Activated CD8-positive, alpha-beta memory T cell treated with anti-CD3 and anti-CD28 coated beads, Interleukin-2, amount 10 ng/mL, durations not matched to agents 7 days and 5 days (primary cell): Measurements from ENCODE around the gene STK11. TPM values are rescaled to one million over a fixed set of nuclear protein-coding genes. Genes with fewer than 3 reads are reported as not detected.

ENCODE experiments used
- ATAC-seq: fragments of 150-1000 bp; cut with Tn5 transposase; one replicate; pipeline ENCODE4 v1.10.0; 2021; ENCODE audit warnings: moderate library complexity
- CTCF ChIA-PET: fragments of 350-600 bp; sonication (Branson Sonifier 250); formaldehyde crosslinking; loops from one replicate; lab custom pipeline; 2021; ENCODE audit warnings: antibody characterized with exemption; lab: Charles Lee
- DNase-seq: peaks from one replicate; pipeline ENCODE4 v3.0.0-alpha.2; 2020
- H3K27ac Mint-ChIP-seq: one replicate; pipeline ENCODE4 v1.8.0; 2021; ENCODE audit warnings: mild to moderate bottlenecking, mixed read lengths
- H3K27me3 Mint-ChIP-seq: one replicate; pipeline ENCODE4 v1.8.0; 2021; ENCODE audit warnings: mixed read lengths
- H3K36me3 Mint-ChIP-seq: one replicate; pipeline ENCODE4 v1.8.0; 2021; ENCODE audit warnings: mild to moderate bottlenecking, mixed read lengths
- H3K4me1 Mint-ChIP-seq: one replicate; pipeline ENCODE4 v1.8.0; 2021; ENCODE audit warnings: mixed read lengths
- H3K4me3 Mint-ChIP-seq: one replicate; pipeline ENCODE4 v1.8.0; 2021; ENCODE audit warnings: mild to moderate bottlenecking, moderate library complexity, mixed read lengths
- H3K9me3 Mint-ChIP-seq: one replicate; pipeline ENCODE4 v1.8.0; 2022; ENCODE audit warnings: low read depth, mixed read lengths
- total RNA-seq, 2 experiments: library from RNA; stranded (reverse); gene quantifications; one replicate each; pipeline ENCODE4 v1.2.3, GENCODE V29; 2021

Gene STK11
- total RNA-seq, 2 experiments from 2014 or later: 76.7 to 80.5 TPM

DNA sequence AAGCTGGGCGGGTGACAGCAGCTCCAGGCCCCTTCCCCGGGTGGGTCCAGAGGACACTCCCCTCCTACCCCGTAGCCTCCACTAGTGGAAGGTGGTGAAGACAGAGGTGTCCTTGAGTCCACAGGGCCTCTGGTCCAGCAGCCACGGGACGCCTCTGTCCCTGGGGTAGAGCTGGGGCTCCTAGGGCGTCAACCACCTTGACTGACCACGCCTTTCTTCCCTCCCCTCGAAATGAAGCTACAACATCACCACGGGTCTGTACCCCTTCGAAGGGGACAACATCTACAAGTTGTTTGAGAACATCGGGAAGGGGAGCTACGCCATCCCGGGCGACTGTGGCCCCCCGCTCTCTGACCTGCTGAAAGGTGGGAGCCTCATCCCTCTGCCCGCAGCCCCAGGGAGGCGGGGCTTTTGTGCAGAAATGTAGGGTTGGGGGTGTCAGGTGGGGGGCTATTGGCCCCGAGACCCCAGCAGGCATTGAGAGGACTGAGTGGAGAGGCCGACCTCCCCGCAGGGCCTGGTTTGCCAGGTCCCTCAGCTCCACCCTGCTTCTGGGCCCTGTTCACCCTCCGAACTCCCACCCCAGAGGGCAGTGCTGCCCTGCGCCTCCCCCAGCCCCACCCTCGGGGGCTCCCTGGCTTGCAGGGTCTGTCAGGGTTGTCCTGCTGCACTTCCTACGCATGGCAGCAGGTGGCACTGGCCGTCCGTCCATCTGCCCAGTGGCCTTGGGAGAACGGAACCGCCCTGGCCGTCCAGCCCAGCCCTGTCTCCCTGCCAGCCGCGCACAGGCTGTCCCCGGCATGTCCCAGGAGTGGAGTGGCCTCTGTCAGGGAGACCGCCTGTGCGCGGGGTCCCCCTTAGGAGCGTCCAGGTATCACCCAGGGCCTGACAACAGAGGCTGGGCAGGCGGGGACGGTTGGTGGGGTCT lies 15.7 kb downstream of the STK11 start:
- Mint-ChIP-seq H3K27me3 (no peaks in the 10 kb centered on the region), H3K9me3 (no peaks in the 10 kb centered on the region)

DNA sequence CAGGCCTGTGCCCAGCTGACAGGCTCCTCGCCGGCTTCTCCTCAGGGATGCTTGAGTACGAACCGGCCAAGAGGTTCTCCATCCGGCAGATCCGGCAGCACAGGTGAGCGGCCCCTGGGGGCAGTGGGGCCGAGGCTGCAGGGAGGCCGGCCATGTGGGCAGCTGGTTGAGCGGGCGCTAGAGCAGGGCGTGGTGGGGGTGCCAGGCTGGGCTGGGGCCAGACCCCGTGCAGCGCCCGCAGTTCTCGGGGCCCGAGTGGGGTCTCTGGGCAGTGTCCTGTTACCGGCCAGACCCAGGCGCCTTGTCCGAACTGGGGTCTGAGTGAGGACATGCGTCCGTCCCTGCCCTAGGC lies 16.3 kb downstream of the STK11 start:
- no peak overlapping the region for H3K4me3 Mint-ChIP-seq
- H3K27me3 Mint-ChIP-seq: no peaks in the 10 kb centered on the region
- CTCF ChIA-PET: interaction anchor here (0.8 to 2.6 kb wide), 3 partner anchors 8 to 35 kb away, joined by 3 to 8 read pairs (median 5); no protein-coding TSS in a partner anchor

More for the DNA sequence above, 15.7 kb downstream of the STK11 start:
- DNase-seq: no peak
- peaks cover 1% of the 10 kb centered on the region for H3K4me1 Mint-ChIP-seq
- H3K36me3 Mint-ChIP-seq: no peaks in the 10 kb centered on the region
- no peak for ATAC-seq
- H3K4me3 Mint-ChIP-seq: no peak overlapping the region
- CTCF ChIA-PET: interaction anchor here (0.8 to 1.8 kb wide), 3 partner anchors 7 to 34 kb away, joined by 3 to 5 read pairs (median 3); no protein-coding TSS in a partner anchor
- no peak overlapping the region for H3K27ac Mint-ChIP-seq

DNA sequence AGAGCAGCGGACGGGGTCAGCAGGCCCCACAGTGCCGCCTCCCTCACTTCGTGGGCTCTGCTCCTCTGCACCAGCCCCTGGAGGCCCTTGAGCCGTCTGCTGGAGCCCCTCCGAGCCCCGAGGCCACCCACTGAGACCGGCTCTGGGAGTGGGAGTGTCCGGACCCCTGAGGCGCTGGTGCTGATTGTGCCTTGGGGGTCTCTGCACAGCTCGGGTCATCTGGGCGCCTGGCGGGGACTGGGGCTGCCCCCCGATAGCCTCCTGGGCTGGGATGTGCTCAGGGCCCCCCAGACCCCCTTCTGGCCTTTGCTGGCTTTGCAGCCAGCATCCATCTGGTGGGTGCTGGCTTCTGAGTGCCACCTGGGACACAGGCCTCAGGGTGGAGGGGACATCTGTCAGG lies 16.8 kb downstream of the STK11 start:
- no peaks in the 10 kb centered on the region for H3K36me3 Mint-ChIP-seq
- no peaks in the 10 kb centered on the region for H3K4me1 Mint-ChIP-seq
- no peaks in the 10 kb centered on the region for H3K27me3 Mint-ChIP-seq
- DNase-seq (no peak), ATAC-seq (no peak)
- no peak overlapping the region for H3K27ac Mint-ChIP-seq
- no peaks in the 10 kb centered on the region for H3K9me3 Mint-ChIP-seq
- CTCF ChIA-PET: interaction anchor here (0.8 to 2.6 kb wide), 7 partner anchors 8 to 119 kb away, joined by 3 to 8 read pairs (median 4); partner anchors contain the start of gene ATP5F1D
- H3K4me3 Mint-ChIP-seq: no peak overlapping the region

More for the DNA sequence above, 16.3 kb downstream of the STK11 start:
- H3K4me1 Mint-ChIP-seq: peaks cover 1% of the 10 kb centered on the region
- H3K36me3 Mint-ChIP-seq: no peaks in the 10 kb centered on the region
- no peaks in the 10 kb centered on the region for H3K9me3 Mint-ChIP-seq
- H3K27ac Mint-ChIP-seq: no peak overlapping the region
- no peak for ATAC-seq
- DNase-seq: no peak

GRCh38 chr19:1223018-1223855 lies 17.7 kb downstream of the STK11 start:
- no peaks in the 10 kb centered on the region for H3K4me1 Mint-ChIP-seq
- H3K4me3 Mint-ChIP-seq: no peak overlapping the region
- CTCF ChIA-PET: interaction anchor here (0.9 to 2.6 kb wide), 7 partner anchors 9 to 120 kb away, joined by 3 to 8 read pairs (median 5); partner anchors contain the start of gene ATP5F1D
- DNase-seq (no peak), ATAC-seq (peak; percentile 28)
- no peaks in the 10 kb centered on the region for H3K27me3 Mint-ChIP-seq
- H3K27ac Mint-ChIP-seq: no peak overlapping the region
- peaks cover 2% of the 10 kb centered on the region for H3K36me3 Mint-ChIP-seq
- H3K9me3 Mint-ChIP-seq: no peaks in the 10 kb centered on the region

DNA sequence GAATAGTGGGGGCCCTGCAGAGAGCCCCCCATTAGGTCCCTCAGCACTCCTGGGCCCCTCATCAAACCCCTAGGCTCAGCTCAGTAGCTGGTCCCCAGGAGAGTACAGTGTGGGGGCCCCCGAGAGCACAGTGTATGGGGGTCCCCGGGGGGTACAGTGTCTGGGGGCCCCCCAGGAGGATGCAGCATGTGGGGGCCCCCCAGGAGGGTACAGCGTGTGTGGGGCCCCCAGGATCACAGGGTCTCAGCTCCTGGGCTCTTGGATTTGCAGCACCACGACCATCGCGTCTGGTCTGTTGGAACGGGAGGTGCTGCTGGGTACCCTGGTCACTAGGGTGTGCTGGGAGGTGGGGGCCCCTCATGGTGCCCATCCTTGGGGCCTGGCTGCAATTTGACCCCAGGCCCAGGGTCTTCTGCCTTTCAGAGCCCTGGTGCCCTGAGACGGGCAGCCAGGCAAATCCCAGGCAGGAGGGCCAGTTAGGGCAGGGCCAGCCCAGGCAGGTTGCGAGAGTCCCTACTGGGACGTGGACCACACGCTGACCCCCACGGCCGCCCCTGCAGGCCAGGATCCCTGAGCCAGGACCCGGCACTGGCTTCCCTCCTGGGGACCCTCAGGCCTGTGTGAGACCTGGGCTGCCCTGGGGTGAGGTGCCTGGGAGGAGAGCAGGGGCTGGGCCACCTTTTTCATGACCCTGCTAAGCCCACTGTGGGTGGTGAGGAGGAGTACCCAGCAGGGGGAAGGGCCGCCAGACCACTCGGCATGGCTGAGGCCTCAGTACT lies 18.7 kb downstream of the STK11 start:
- no peak overlapping the region for H3K4me3 Mint-ChIP-seq
- DNase-seq (no peak), ATAC-seq (no peak)
- no peaks in the 10 kb centered on the region for H3K4me1 Mint-ChIP-seq
- peaks cover 2% of the 10 kb centered on the region for H3K36me3 Mint-ChIP-seq
- no peak overlapping the region for H3K27ac Mint-ChIP-seq
- no peaks in the 10 kb centered on the region for H3K27me3 Mint-ChIP-seq
- no peaks in the 10 kb centered on the region for H3K9me3 Mint-ChIP-seq
- CTCF ChIA-PET: interaction anchor here (1.2 to 2.6 kb wide), 3 partner anchors 17 to 111 kb away, joined by 7 to 8 read pairs (median 8); partner anchors contain the start of gene ATP5F1D

DNA sequence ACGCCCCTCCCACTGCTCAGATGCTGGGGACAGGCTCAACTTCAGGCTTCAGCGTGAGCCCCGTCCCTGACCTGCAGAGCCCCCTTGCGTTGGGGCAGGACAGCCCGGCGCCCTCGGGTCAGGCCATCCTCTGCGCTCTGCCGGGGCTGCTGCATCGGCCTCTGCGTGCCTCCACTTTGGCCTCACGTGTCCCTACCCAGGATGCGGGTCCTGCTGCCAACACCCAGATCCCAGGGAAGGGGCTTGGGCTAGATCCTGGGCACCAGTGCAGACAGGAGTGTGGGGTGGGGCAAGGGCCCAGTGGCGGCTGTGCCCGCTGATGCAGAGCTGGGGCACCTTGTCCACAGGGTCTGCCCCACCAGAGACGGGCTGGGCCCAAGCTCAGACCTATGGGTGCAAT lies 19.3 kb downstream of the STK11 start:
- ATAC-seq (no peak), DNase-seq (no peak)
- Mint-ChIP-seq H3K36me3 (peaks cover 2% of the 10 kb centered on the region), H3K4me1 (no peaks in the 10 kb centered on the region), H3K9me3 (no peaks in the 10 kb centered on the region), H3K4me3 (no peak overlapping the region), H3K27me3 (no peaks in the 10 kb centered on the region), H3K27ac (no peak overlapping the region)
- CTCF ChIA-PET: no interaction called here

DNA sequence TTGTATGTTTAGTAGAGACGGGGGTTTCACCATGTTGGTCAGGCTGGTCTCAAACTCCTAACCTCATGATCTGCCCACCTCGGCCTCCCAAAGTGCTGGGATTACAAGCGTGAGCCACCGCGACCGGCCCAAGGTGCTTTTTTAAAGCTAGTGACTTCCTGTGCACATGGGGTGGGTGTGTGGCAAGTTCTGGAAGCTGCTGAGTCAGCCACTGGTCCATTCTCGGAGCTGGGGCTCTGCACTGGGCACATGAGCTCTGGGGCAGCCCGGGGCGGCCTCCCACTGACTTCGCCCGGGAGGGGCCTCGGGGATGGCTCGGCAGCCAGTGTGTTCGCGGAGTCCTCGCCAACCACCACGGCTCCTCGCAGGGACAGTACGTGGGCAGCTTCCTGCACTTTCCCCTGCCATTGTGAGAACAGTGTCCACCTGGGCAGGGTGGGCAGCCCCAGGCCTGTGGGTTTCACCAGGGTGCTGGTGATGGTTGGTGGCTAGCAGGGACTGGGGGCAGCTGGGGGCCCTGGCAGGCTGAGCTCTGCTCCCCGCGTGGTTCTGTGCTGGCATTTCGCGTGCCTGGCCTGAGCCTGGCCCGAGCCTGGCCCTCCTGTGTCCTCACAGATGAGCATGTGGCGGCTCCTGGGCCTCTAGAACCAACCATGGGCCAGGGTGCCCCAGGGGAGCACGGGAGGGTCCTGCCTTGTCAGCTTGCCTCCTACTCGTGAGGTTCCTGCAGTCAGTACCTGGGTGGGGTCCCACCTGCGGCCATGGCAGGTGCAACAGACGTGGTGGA lies 20.1 kb downstream of the STK11 start:
- H3K9me3 Mint-ChIP-seq: no peaks in the 10 kb centered on the region
- ATAC-seq (no peak), DNase-seq (no peak)
- H3K27ac Mint-ChIP-seq: no peak overlapping the region
- H3K27me3 Mint-ChIP-seq: no peaks in the 10 kb centered on the region
- H3K4me1 Mint-ChIP-seq: no peaks in the 10 kb centered on the region
- H3K36me3 Mint-ChIP-seq: peaks cover 2% of the 10 kb centered on the region
- H3K4me3 Mint-ChIP-seq: no peak overlapping the region
- CTCF ChIA-PET: interaction anchor here (1.1 to 1.2 kb wide), 2 partner anchors 41 to 112 kb away, joined by 3 read pairs; no protein-coding TSS in a partner anchor

- H3K9me3 Mint-ChIP-seq: no peaks in the 10 kb centered on the region
- no peak overlapping the region for H3K4me3 Mint-ChIP-seq
- no peak overlapping the region for H3K27ac Mint-ChIP-seq
- CTCF ChIA-PET: interaction anchor here (1.1 to 1.2 kb wide), 2 partner anchors 40 to 113 kb away, joined by 3 read pairs; no protein-coding TSS in a partner anchor
- DNase-seq (no peak), ATAC-seq (no peak)
- H3K27me3 Mint-ChIP-seq: no peaks in the 10 kb centered on the region
- H3K4me1 Mint-ChIP-seq: no peaks in the 10 kb centered on the region
- peaks cover 2% of the 10 kb centered on the region for H3K36me3 Mint-ChIP-seq
Observed at GRCh38 chr19:1226227-1226518, 20.6 kb downstream of the STK11 start.

DNA sequence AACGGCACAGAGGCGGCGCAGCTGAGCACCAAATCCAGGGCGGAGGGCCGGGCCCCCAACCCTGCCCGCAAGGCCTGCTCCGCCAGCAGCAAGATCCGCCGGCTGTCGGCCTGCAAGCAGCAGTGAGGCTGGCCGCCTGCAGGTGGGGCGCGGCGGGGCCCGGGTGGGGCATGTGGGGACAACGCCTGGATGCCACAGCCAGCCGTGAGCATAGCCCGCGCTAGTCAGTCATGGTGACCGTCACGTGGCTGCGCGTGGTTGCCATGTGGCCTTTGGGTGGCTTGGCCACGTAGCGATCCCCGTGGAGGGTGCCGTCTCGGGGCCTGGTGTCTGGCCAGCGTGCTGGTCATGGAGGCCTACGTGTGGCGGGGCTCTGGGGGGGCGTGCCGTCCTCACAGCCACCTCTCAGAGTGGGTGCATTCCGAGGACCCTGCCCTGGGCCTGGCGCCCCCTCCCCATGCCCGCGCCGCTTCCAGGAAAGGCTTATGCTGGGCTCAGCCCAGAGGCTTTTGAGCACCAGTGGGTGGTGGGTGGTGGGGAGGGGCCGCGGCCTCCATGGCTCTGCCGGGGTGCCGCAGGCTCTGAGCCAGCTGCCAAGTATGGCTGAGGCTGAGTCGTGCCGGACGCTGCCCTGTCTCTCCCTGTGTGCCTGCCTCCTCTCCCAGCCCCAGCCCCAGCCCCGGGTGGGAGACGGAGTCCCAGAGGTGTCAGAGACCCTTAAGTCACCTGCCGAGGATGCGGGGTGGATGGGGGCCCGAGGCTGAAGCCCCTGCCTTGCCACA lies 21.1 kb downstream of the STK11 start:
- Mint-ChIP-seq H3K4me3 (no peak overlapping the region), H3K4me1 (no peaks in the 10 kb centered on the region), H3K9me3 (no peaks in the 10 kb centered on the region), H3K27ac (no peak overlapping the region), H3K36me3 (peaks cover 2% of the 10 kb centered on the region), H3K27me3 (no peaks in the 10 kb centered on the region)
- DNase-seq (no peak), ATAC-seq (no peak)
- CTCF ChIA-PET: interaction anchor here (1.1 kb wide), 1 partner anchor 113 kb away, joined by 3 read pairs; no protein-coding TSS in a partner anchor

DNA sequence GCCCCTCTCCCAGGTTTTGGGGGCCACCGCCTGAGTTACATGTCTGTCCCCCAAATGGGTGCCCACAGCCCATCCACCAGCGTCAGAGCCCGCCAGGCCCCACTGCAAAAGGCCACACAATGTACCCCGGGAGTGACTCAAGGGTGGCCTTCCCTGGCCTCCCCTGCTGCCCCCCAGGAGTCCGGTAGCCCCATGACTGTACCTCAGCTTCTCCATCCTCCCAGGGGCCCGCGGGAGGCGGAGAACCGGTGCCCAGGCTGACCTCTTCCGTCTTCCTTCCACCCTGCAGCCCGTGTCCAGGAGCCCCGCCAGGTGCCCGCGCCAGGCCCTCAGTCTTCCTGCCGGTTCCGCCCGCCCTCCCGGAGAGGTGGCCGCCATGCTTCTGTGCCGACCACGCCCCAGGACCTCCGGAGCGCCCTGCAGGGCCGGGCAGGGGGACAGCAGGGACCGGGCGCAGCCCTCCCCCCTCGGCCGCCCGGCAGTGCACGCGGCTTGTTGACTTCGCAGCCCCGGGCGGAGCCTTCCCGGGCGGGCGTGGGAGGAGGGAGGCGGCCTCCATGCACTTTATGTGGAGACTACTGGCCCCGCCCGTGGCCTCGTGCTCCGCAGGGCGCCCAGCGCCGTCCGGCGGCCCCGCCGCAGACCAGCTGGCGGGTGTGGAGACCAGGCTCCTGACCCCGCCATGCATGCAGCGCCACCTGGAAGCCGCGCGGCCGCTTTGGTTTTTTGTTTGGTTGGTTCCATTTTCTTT lies 21.9 kb downstream of the STK11 start:
- CTCF ChIA-PET: no interaction called here
- DNase-seq: no peak
- H3K27ac Mint-ChIP-seq: no peak overlapping the region
- H3K27me3 Mint-ChIP-seq: no peaks in the 10 kb centered on the region
- H3K36me3 Mint-ChIP-seq: peaks cover 2% of the 10 kb centered on the region
- no peak for ATAC-seq
- no peak overlapping the region for H3K4me3 Mint-ChIP-seq
- no peaks in the 10 kb centered on the region for H3K4me1 Mint-ChIP-seq
- no peaks in the 10 kb centered on the region for H3K9me3 Mint-ChIP-seq
